HEK293T (cell line): ENCODE data around the gene TTC7B.

ENCODE experiments used
- FOXA1 ChIP-seq: fragments of 450-650 bp; IDR thresholded peaks from 2 replicates; pipeline ENCODE4 v1.6.1; 2016; ENCODE audit warnings: mild to moderate bottlenecking
- FOXK2 ChIP-seq: fragments of 450-650 bp; IDR thresholded peaks from 2 replicates; pipeline ENCODE4 v1.6.1; 2016; ENCODE audit warnings: mild to moderate bottlenecking
- NFRKB ChIP-seq: fragments of 450-650 bp; IDR thresholded peaks from 2 replicates; pipeline ENCODE4 v1.6.1; 2016; ENCODE audit warnings: mild to moderate bottlenecking, moderate library complexity

DNA sequence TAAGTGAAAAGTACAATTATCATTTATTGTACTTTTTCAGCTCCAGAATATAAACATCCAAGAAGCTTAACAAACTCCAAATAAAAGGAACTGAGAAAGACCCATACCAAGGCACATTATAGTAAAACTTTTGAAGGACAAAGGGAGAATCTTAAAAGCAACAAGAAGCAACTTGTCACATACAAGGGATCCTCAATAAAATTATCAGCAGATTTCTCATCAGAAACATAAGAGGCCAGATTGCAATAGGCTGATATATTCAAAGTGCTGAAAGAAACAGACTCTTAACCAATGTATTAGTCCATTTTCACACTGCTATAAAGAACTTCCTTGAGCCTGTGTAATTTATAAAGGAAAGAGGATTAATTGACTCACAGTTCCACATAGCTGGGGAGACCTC is 48.3 kb downstream of the TTC7B start:
- no peak for TF ChIP-seq FOXA1
- no peak for TF ChIP-seq NFRKB
- no peak for TF ChIP-seq FOXK2
